VCaP (cell line): ENCODE results near the gene ROBO1.

Experiments used
- H3K27ac ChIP-seq: fragments of 450-650 bp; 2 replicates; pipeline ENCODE4 v1.5.1; 2017
- CTCF ChIP-seq: fragments of 450-650 bp; conservative IDR thresholded peaks from 2 replicates; pipeline ENCODE4 v1.5.1; 2017; ENCODE audit warnings: mild to moderate bottlenecking, moderate library complexity

ROBO1 gene

GRCh38 chr3:78882251-78882650 lies 885.5 kb downstream of the ROBO1 start:
- no peak overlapping the region for H3K27ac ChIP-seq
- no peak for TF ChIP-seq CTCF

GRCh38 chr3:78881501-78881900 lies 886.3 kb downstream of the ROBO1 start:
- no peak overlapping the region for H3K27ac ChIP-seq
- no peak for TF ChIP-seq CTCF

GRCh38 chr3:78880603-78881461 lies 887.0 kb downstream of the ROBO1 start:
- TF ChIP-seq CTCF: no peak
- H3K27ac ChIP-seq: no peak overlapping the region

DNA sequence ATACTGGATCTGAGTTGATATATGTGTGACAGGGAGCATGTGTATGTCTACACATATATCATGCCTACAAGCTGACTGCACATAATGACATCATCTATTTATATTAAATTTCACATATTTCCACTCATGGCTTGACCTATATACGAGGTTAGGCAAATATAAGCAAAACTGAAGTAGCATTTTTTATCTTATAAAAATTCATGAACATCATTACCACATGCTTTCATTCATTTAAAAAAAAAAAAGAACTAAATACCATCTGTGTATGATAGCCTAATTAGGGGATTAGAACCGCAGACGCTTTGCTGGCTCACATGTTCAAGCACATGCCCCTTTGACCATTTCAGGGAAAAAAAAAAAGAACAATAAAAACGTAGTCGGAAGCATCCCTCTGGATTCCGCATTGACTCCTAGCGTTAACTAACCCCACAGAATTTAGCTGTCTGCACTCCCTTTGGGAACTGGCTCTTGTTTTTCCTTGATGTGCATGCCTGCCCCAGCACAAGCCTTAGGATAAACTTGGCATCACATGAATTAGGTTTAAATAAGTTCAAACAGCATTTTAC lies 888.4 kb downstream of the ROBO1 start:
- TF ChIP-seq CTCF: no peak
- no peak overlapping the region for H3K27ac ChIP-seq

DNA sequence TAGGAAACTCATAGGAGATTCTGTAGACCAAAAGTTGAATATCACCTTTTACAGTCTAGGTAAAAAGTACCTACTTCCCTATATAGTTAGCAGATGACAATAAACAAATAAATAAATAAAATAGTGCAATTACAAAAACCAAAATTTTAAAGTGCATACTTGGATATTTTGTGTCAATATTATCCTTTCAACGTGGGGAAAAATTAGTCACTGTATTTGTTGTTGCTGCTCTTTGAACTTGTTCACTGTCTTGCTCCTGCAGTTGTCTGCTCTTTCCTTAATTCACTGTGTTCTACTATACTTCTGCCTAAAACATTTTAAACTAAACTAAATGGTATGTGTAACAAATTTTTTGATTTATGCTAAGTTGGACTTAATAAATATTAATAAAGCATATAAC lies 889.0 kb downstream of the ROBO1 start:
- no peak for TF ChIP-seq CTCF
- H3K27ac ChIP-seq: no peak overlapping the region

DNA sequence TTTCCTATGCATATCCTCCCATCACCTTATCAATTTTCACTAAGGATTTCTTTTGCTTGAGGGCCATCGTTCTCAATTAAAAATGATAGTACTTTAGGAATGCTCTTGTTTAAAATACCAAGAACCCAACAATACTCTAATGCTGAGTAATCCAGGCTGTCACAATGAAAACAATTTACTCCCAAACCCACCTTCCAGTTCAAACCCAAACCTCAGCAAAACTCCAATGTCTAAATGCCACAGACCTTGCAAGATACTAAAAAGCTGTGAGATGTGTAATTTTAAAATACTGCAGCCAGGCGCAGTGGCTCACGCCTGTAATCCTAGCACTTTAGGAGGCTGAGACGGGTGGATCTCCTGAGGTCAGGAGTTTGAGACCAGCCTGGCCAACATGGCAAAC lies 889.8 kb downstream of the ROBO1 start:
- TF ChIP-seq CTCF: no peak
- no peak overlapping the region for H3K27ac ChIP-seq

DNA sequence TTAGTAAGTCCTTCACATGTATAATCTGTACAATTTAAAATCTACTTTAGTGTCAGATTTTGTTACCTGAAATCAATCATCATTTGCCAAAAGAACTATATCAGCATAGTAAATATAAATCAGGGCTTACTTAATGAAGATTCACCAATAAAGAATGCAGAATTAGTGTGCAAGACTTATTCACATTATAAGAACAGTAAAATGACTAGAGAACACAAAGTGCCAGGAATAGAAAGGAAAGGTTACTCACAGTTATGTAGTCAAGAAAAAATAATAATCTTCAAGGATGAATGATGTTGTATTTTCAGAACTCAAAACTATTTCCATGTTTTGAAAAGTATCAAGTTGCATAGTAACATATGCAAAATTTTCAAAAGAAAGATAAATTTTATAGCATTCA lies 891.9 kb downstream of the ROBO1 start:
- no peak overlapping the region for H3K27ac ChIP-seq
- no peak for TF ChIP-seq CTCF
